Activated CD4-positive, alpha-beta T cell treated with anti-CD3 and anti-CD28 coated beads, Interleukin-2, amount 50 U/mL, for 1 hour (primary cell): Measurements from ENCODE around the gene FAM241A.

Experiments
- DNase-seq: peaks from one replicate; pipeline ENCODE4 v3.0.0-alpha.2; 2020

The FAM241A gene

GRCh38 chr4:112219826-112220366 is 74.6 kb downstream of the FAM241A start:
- DNase-seq: no peak

- no peak for DNase-seq
These were observed 77.1 kb downstream of the FAM241A start for GRCh38 chr4:112222219-112222955.

DNA sequence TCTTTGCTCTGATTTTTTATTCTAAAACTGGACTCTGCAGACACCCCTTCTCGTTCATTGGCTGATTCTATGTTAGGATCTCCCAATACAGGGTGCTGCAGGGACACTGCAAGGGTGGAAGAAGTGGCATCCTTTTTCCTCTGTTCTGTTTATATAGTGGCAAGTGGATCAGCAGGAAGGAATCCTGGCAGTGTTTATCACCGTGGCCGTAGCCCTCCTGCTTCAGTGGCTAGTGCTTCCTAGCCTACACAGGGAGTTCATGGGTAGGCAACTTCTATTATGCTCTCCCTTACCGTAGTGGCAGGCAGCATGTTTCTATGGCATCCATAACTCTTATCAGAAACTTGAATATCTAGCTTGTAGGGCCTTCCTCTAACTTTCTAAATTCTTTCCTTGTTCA is 79.9 kb downstream of the FAM241A start:
- DNase-seq: no peak

GRCh38 chr4:112230879-112231778 is 85.9 kb downstream of the FAM241A start:
- DNase-seq: peak; percentile 95

DNA sequence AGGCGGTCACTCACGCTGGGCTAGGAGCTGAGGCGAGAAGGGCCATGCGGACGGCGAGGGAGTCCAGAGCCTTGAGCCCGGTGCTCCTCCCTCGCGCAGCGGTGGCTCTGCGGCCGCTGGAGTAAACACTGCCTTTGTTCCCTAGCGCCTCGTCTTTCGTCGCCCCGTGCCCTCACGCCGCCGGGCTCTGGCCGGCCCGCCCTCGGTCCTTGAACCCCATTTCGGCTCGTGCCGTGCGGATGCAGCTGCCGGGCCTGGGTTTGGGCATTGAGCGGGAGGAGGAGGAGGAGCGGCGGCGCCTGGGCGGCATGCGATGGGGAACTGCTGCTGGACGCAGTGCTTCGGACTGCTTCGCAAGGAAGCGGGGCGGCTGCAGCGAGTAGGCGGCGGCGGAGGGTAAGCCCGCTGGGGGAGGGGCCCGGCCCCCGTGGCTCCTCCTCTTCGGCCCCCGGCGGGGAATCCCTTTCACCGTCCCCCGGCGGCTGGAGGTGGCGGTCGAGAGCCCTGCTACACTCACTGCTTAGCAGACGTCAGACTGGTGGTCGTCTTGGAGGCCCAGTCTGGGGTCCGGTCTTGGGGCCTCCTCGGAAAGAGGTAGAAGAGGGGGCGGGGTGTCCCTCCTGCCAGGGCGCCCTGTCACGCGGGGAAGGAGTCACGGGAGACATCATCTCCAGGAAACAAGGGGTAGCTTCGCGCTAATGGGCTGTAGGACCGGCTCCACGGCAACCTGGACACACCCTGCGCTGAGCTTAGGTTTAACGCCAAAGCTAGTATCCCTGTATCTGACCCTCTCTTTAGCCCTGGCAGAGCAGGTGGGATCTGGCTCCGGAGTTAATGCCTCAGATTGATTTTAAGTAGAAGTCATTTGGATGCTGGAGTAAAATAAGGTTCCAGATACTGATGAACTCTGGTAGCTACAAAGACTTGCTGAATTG is 86.8 kb downstream of the FAM241A start, which contains the start of gene AP1AR:
AP1AR (plus strand) TSS at position 9 of the 935 bp plus-strand sequence; CDS start at position 314, 305 bp downstream.
- DNase-seq: peak; percentile 68

- peak; percentile 45 for DNase-seq
These were observed 89.8 kb downstream of the FAM241A start for GRCh38 chr4:112234952-112235609.

DNA sequence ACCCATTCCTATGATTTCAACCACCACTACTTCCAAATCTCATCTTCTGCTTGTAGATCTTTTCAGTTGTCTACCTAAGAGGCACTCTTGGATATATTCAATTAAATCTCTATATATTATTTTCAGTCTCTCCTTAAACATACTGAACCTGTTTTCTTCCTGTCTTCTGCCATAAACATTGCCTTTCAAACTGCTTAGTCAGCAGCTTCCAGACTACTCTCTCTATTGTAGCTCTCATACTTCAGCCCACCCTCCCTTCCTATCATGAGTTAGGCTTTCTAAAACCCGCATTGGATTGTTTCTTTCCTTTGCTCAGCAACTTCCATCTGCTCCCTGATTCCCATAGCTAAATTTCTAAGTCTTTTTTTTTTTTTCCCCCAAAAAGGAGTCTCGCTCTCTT is 90.8 kb downstream of the FAM241A start:
- DNase-seq: no peak

- DNase-seq: no peak
These were observed 93.6 kb downstream of the FAM241A start for GRCh38 chr4:112238833-112239232.
